ENCODE measurements around the gene FAM180A. TPM values are rescaled to one million over a fixed set of nuclear protein-coding genes. Genes with fewer than 3 reads are reported as not detected.

FAM180A gene
- total RNA-seq, 1 experiment from 2014 or later: not detected

- Mint-ChIP-seq H3K9me3 (peaks cover 22% of the 10 kb centered on the region), H3K4me3 (no peak overlapping the region), H3K36me3 (peaks cover 10% of the 10 kb centered on the region), H3K27ac (peak overlapping the region; percentile 46; the same call in 1 of the 2 replicates), H3K4me1 (peaks cover 17% of the 10 kb centered on the region), H3K27me3 (ENCODE audit: low read depth) (peaks cover 7% of the 10 kb centered on the region; the same call in 1 of the 2 replicates)
- ATAC-seq (no peak), DNase-seq (ENCODE audit: low spot score) (no peak)
- CTCF ChIA-PET: interaction anchor here (1.3 to 3.3 kb wide), 3 partner anchors 24 to 102 kb away, joined by 4 to 15 read pairs (median 4); no protein-coding TSS in a partner anchor
- POLR2A ChIA-PET: interaction anchor here (0.5 kb wide), 1 partner anchor 89 kb away, joined by 3 read pairs; no protein-coding TSS in a partner anchor
- TF ChIP-seq HMGA2 (CRISPR knock-in tag; IDR thresholded peaks at IDR 0.05): no peak
- no peak for TF ChIP-seq PREB (CRISPR knock-in tag; IDR thresholded peaks at IDR 0.05; ENCODE audit: borderline replicate concordance)
- no peak for TF ChIP-seq ZNF263 (CRISPR knock-in tag; IDR thresholded peaks at IDR 0.05; ENCODE audit: low read depth)
- TF ChIP-seq MLX (CRISPR knock-in tag; IDR thresholded peaks at IDR 0.05): no peak
- TF ChIP-seq GTF2I (CRISPR knock-in tag; conservative IDR thresholded peaks at IDR 0.05): no peak
- TF ChIP-seq ARID4B (CRISPR knock-in tag; IDR thresholded peaks at IDR 0.05; ENCODE audit: borderline replicate concordance): no peak
- no peak for TF ChIP-seq SMAD3 (CRISPR knock-in tag; IDR thresholded peaks at IDR 0.05; ENCODE audit: borderline replicate concordance)
- TF ChIP-seq MYBL2 (CRISPR knock-in tag; IDR thresholded peaks at IDR 0.05): no peak
- no peak for TF ChIP-seq ELF4 (CRISPR knock-in tag; IDR thresholded peaks at IDR 0.05; ENCODE audit: low read depth)
- no peak for TF ChIP-seq TEAD4 (CRISPR knock-in tag; IDR thresholded peaks at IDR 0.05)
- TF ChIP-seq ZNF219 (CRISPR knock-in tag; IDR thresholded peaks at IDR 0.05; ENCODE audit: borderline replicate concordance): no peak
- no peak for TF ChIP-seq ZNF317 (CRISPR knock-in tag; IDR thresholded peaks at IDR 0.05; ENCODE audit: borderline replicate concordance, low read depth)
- TF ChIP-seq ZNF532 (CRISPR knock-in tag; IDR thresholded peaks at IDR 0.05; ENCODE audit: borderline replicate concordance): no peak
- no peak for TF ChIP-seq ZNF512 (CRISPR knock-in tag; IDR thresholded peaks at IDR 0.05; ENCODE audit: borderline replicate concordance)
- no peak for TF ChIP-seq TCF7 (CRISPR knock-in tag; IDR thresholded peaks at IDR 0.05; ENCODE audit: low read depth)
Measured at GRCh38 chr7:135774284-135774683, 25.7 kb upstream of the FAM180A start.

Measured in WTC11 (cell line).